ENCODE results near the gene FAF1.

Gene FAF1

DNA sequence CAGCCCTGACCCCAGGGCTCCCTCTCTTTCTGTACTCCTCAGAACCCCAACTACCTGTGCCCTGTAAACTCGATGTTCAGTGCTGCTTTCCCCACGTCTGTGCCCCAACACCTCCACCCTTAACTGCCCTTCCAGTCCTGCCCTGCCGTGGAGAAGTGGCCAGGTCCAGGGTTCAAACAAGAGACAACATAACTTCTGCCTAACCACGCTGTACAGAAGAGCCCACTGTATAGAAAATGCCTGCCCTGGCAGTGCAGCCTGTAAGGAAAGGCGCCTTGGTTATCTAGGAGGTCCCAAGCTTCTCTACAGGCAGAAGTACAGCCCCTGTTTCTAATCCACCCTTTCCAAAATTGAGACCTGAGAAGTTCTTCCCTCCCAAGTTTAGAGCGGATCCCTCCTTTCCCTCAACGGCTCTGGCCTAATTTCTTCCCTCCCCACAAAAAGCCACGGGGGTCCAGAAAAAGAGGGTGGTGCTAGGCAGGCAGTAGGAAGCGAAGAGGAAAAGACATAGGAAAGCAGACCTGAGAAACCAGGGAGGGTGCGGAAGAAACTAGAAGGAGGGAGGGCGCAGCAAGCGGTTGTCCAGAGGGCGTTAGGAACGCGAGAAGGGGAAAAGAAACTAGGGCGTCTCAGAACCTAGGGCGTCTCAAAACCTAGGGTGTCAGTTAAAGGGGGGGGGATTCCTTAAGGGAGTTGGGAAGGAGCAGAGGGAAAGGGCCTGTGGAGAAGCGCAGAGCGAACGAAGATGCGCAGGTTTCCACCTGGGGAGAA lies 540.0 kb downstream of the FAF1 start:
- H3K79me2 ChIP-seq = no peaks in the 10 kb centered on the region
- H3K4me1 ChIP-seq = no peaks in the 10 kb centered on the region
- TF ChIP-seq, protein P1, sequence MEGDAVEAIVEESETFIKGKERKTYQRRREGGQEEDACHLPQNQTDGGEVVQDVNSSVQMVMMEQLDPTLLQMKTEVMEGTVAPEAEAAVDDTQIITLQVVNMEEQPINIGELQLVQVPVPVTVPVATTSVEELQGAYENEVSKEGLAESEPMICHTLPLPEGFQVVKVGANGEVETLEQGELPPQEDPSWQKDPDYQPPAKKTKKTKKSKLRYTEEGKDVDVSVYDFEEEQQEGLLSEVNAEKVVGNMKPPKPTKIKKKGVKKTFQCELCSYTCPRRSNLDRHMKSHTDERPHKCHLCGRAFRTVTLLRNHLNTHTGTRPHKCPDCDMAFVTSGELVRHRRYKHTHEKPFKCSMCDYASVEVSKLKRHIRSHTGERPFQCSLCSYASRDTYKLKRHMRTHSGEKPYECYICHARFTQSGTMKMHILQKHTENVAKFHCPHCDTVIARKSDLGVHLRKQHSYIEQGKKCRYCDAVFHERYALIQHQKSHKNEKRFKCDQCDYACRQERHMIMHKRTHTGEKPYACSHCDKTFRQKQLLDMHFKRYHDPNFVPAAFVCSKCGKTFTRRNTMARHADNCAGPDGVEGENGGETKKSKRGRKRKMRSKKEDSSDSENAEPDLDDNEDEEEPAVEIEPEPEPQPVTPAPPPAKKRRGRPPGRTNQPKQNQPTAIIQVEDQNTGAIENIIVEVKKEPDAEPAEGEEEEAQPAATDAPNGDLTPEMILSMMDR (IDR thresholded peaks at IDR 0.05) = no peak
- H3K4me2 ChIP-seq (ENCODE audit: low read length) = no peak overlapping the region
- H3K27ac ChIP-seq = no peak overlapping the region
- H2AFZ ChIP-seq = no peak overlapping the region
- H3K36me3 ChIP-seq (ENCODE audit: control insufficient read depth, insufficient read depth, low read length) = no peaks in the 10 kb centered on the region
- no peaks in the 10 kb centered on the region for H3K9me3 ChIP-seq (ENCODE audit: control insufficient read depth, low read length)
- H3K4me3 ChIP-seq (ENCODE audit: low read depth, low read length) = no peak overlapping the region
- peaks cover 69% of the 10 kb centered on the region for H3K27me3 ChIP-seq (ENCODE audit: control insufficient read depth, insufficient read depth, low read length)
- H3K9ac ChIP-seq = no peak overlapping the region

DNA sequence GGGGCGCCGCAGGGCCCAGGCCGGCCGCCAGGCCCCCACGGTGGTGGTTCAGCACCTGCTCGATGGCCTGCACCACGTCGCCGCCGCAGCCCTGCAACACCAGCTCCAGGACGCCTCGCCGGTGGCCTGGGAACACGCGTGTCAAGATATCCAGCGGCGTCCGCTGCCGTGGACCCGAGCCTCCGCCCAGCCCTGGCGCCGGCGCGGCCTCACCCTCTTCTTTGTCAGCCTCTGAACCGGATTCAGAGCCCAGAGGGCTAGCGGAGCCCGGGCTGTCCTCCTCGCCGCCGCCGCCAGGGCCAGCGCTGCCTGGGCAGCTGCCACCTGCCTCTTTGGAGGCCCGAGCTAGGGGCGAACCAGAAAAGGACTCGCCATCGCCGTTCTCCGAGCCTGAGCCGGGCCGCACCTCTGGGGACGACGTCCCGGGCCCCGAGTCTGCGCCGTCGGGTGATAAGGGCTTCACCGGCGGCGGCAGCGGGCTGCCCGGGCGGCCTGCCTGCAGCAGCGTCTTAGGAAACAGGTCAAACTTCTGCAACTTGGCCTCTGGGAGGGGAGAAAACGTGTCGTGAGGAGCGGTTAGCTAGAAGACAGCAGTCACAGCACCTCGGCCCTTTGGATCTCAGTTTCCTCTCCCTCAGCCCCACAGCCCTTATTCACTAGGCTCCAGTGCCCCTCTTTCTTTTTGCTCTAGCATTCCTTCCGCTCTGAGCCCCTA lies 540.7 kb downstream of the FAF1 start:
- Histone ChIP-seq H3K4me1 (no peaks in the 10 kb centered on the region), H2AFZ (no peak overlapping the region), H3K36me3 (ENCODE audit: control insufficient read depth, insufficient read depth, low read length) (no peaks in the 10 kb centered on the region), H3K27me3 (ENCODE audit: control insufficient read depth, insufficient read depth, low read length) (peaks cover 63% of the 10 kb centered on the region), H3K4me3 (ENCODE audit: low read depth, low read length) (no peak overlapping the region), H3K9me3 (ENCODE audit: control insufficient read depth, low read length) (no peaks in the 10 kb centered on the region), H3K27ac (no peak overlapping the region), H3K4me2 (ENCODE audit: low read length) (no peak overlapping the region), H3K79me2 (no peaks in the 10 kb centered on the region), H3K9ac (no peak overlapping the region)
- TF ChIP-seq, protein P1 (IDR thresholded peaks at IDR 0.05) = no peak

DNA sequence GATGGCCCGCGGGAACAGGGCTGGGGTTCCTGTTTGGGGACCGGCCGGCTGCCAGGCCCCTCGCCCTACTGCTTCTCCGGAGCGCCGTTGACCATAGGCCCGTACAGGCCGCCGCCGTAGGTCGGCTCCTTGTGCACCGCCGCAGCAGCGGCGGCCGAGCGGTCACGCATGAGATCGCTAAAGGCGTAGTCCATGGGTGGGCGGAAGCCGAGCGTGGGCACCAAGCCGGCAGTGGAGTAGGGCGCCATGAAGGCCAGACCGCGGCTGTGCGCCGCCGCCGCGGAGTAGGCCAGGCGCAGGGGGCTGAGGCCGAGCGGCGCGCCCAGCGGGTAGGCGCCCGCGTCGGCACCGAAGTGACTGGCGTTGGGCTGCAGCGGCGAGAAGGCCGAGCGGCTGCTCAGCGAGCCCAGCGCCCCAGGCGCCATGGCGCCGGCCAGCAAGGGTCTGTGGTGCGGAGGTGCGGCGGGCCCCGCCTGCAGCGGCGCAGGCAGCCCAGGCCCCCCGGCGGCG lies 541.4 kb downstream of the FAF1 start:
- Histone ChIP-seq H3K27ac (no peak overlapping the region), H3K36me3 (ENCODE audit: control insufficient read depth, insufficient read depth, low read length) (no peaks in the 10 kb centered on the region), H3K9ac (no peak overlapping the region), H3K79me2 (no peaks in the 10 kb centered on the region), H3K4me3 (ENCODE audit: low read depth, low read length) (no peak overlapping the region), H3K9me3 (ENCODE audit: control insufficient read depth, low read length) (no peaks in the 10 kb centered on the region), H3K27me3 (ENCODE audit: control insufficient read depth, insufficient read depth, low read length) (peaks cover 58% of the 10 kb centered on the region), H2AFZ (no peak overlapping the region), H3K4me1 (no peaks in the 10 kb centered on the region), H3K4me2 (ENCODE audit: low read length) (peak overlapping the region; percentile 63)
- TF ChIP-seq, protein P1 (IDR thresholded peaks at IDR 0.05) = no peak

DNA sequence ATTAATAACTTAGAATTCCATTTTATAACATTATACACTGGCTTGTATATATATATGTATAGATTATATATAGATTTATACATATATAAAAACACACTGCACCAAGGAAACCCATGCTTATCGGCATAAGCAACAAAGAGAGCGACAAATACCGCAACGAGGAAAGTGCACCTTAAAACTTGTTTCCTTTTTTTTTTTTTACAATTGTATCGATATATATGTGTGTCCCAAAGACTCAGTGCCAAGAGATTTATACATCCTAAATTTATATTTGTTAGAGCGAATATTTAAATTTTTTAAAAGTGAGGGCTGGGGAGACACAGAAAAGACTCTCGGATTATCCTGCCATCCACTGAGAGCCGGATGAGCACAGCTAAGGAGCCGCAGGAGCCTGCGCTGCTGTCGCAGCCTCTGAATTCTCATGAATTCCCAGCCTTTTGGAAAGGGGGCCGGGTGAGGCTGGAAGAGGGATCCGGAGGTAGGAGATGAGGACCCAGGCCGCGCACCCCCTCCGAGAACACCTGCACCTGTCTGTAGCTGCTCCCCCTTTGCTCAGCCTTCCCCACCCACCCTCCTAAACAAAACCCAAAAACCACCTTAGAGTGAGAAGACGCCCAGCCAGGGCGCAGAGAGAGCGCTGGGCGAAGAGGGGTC lies 542.0 kb downstream of the FAF1 start:
- peaks cover 55% of the 10 kb centered on the region for H3K27me3 ChIP-seq (ENCODE audit: control insufficient read depth, insufficient read depth, low read length)
- H3K4me2 ChIP-seq (ENCODE audit: low read length) = peak overlapping the region; percentile 63
- no peaks in the 10 kb centered on the region for H3K79me2 ChIP-seq
- no peak overlapping the region for H3K27ac ChIP-seq
- H3K4me3 ChIP-seq (ENCODE audit: low read depth, low read length) = no peak overlapping the region
- no peaks in the 10 kb centered on the region for H3K36me3 ChIP-seq (ENCODE audit: control insufficient read depth, insufficient read depth, low read length)
- H3K9ac ChIP-seq = no peak overlapping the region
- H3K4me1 ChIP-seq = no peaks in the 10 kb centered on the region
- no peaks in the 10 kb centered on the region for H3K9me3 ChIP-seq (ENCODE audit: control insufficient read depth, low read length)
- TF ChIP-seq, protein P1 (IDR thresholded peaks at IDR 0.05) = no peak
- no peak overlapping the region for H2AFZ ChIP-seq

All from parathyroid adenoma (tissue), 2 donors.